Epithelial cell of esophagus (primary cell): Measurements from ENCODE around the gene CEBPB.

Experiments
- DNase-seq: peaks from one replicate; pipeline ENCODE4 v3.0.0; 2010; ENCODE audit warnings: low read depth
- H3K4me3 ChIP-seq: 2 replicates; pipeline ENCODE4 v1.5.1; 2011; ENCODE audit warnings: mild to moderate bottlenecking, low read length, control low read depth
- CTCF ChIP-seq: IDR thresholded peaks from 2 replicates; pipeline ENCODE4 v1.5.1; 2011; ENCODE audit warnings: low read depth, mild to moderate bottlenecking, low read length, control low read depth, inconsistent platforms; ENCODE audit not compliant: insufficient read depth; ENCODE audit errors: missing control alignments

Gene CEBPB

GRCh38 chr20:50194831-50195523, 4.3 kb downstream of the CEBPB start:
- DNase-seq, result peak; percentile 31
- H3K4me3 ChIP-seq, result no peak overlapping the region
- no peak for TF ChIP-seq CTCF

- no peak for TF ChIP-seq CTCF
- DNase-seq, result peak; percentile 38
- H3K4me3 ChIP-seq, result no peak overlapping the region
Measured at GRCh38 chr20:50195524-50196120, 5.0 kb downstream of the CEBPB start.

GRCh38 chr20:50196248-50196647, 5.6 kb downstream of the CEBPB start:
- DNase-seq, result no peak
- no peak for TF ChIP-seq CTCF
- H3K4me3 ChIP-seq, result no peak overlapping the region

- no peak overlapping the region for H3K4me3 ChIP-seq
- TF ChIP-seq CTCF, result no peak
- DNase-seq, result no peak
Measured at GRCh38 chr20:50196896-50197295, 6.3 kb downstream of the CEBPB start.

GRCh38 chr20:50197463-50198179, 7.0 kb downstream of the CEBPB start:
- no peak for DNase-seq
- no peak for TF ChIP-seq CTCF
- no peak overlapping the region for H3K4me3 ChIP-seq

GRCh38 chr20:50198180-50198666, 7.6 kb downstream of the CEBPB start:
- no peak for DNase-seq
- TF ChIP-seq CTCF, result no peak
- no peak overlapping the region for H3K4me3 ChIP-seq
